WTC11 (cell line): ENCODE data around the gene ZMIZ2. TPM values are rescaled to one million over a fixed set of nuclear protein-coding genes. Genes with fewer than 3 reads are reported as not detected.

ENCODE experiments used
- ATAC-seq: fragments of 200-7000 bp; cut with Tn5 transposase; 2 replicates; pipeline ENCODE4 v1.10.0; 2021; ENCODE audit warnings: mild to moderate bottlenecking, moderate library complexity
- CTCF ChIA-PET: fragments of 300-600 bp; sonication (Branson Sonifier 250); formaldehyde crosslinking; loops from one replicate; lab custom pipeline; 2021; ENCODE audit warnings: antibody characterized with exemption; lab: Charles Lee
- POLR2A ChIA-PET: fragments of 350-600 bp; sonication (Branson Sonifier 250); formaldehyde crosslinking; loops from one replicate; lab custom pipeline; 2021; ENCODE audit warnings: antibody characterized with exemption; lab: Charles Lee
- DNase-seq: peaks from one replicate; pipeline ENCODE4 v3.0.0; 2021; ENCODE audit warnings: low spot score
- H3K27ac Mint-ChIP-seq: 2 replicates; pipeline ENCODE4 v1.8.0; 2021; ENCODE audit warnings: mixed read lengths
- H3K27me3 Mint-ChIP-seq: 2 replicates; pipeline ENCODE4 v1.8.0; 2021; ENCODE audit warnings: low read depth, mild to moderate bottlenecking, moderate library complexity, mixed read lengths
- H3K36me3 Mint-ChIP-seq: 2 replicates; pipeline ENCODE4 v1.8.0; 2021; ENCODE audit warnings: mixed read lengths
- H3K4me1 Mint-ChIP-seq: 2 replicates; pipeline ENCODE4 v1.8.0; 2022; ENCODE audit warnings: mixed read lengths
- H3K4me3 Mint-ChIP-seq: 2 replicates; pipeline ENCODE4 v1.8.0; 2021; ENCODE audit warnings: mild to moderate bottlenecking, moderate library complexity, mixed read lengths
- H3K9me3 Mint-ChIP-seq: 2 replicates; pipeline ENCODE4 v1.8.0; 2021; ENCODE audit warnings: mixed read lengths
- ARID4B ChIP-seq: sonication (generic); formaldehyde crosslinking; IDR thresholded peaks from 2 replicates; pipeline ENCODE4 v1.8.0; 2023; ENCODE audit warnings: missing genetic modification reagents, mild to moderate bottlenecking, borderline replicate concordance
- EMX1 ChIP-seq: fragments of 250-450 bp; sonication (Bioruptor Pico); IDR thresholded peaks from 2 replicates; pipeline ENCODE4 v1.8.0; 2021; ENCODE audit warnings: mild to moderate bottlenecking
- ESRRA ChIP-seq: sonication (generic); formaldehyde crosslinking; IDR thresholded peaks from 2 replicates; pipeline ENCODE4 v1.8.1; 2022; ENCODE audit warnings: mild to moderate bottlenecking, missing genetic modification reagents, borderline replicate concordance
- JAZF1 ChIP-seq: fragments of 250-450 bp; sonication (Bioruptor Pico); IDR thresholded peaks from 2 replicates; pipeline ENCODE4 v1.9.0; 2021; ENCODE audit warnings: moderate library complexity, mild to moderate bottlenecking, inconsistent platforms
- KAT7 ChIP-seq: sonication (generic); formaldehyde crosslinking; IDR thresholded peaks from 2 replicates; pipeline ENCODE4 v1.8.1; 2023; ENCODE audit warnings: missing genetic modification reagents, mild to moderate bottlenecking, borderline replicate concordance
- MYBL2 ChIP-seq: sonication (generic); formaldehyde crosslinking; IDR thresholded peaks from 2 replicates; pipeline ENCODE4 v1.8.1; 2023; ENCODE audit warnings: mild to moderate bottlenecking, moderate library complexity, missing genetic modification reagents
- NFATC4 ChIP-seq: fragments of 250-450 bp; sonication (Bioruptor Pico); IDR thresholded peaks from 2 replicates; pipeline ENCODE4 v1.9.0; 2021; ENCODE audit warnings: mild to moderate bottlenecking
- NFYB ChIP-seq: sonication (generic); formaldehyde crosslinking; conservative IDR thresholded peaks from 2 replicates; pipeline ENCODE4 v1.8.0; 2022; ENCODE audit warnings: low read depth, missing genetic modification reagents
- NR3C1 ChIP-seq: sonication (generic); formaldehyde crosslinking; conservative IDR thresholded peaks from 2 replicates; pipeline ENCODE4 v1.8.1; 2023; ENCODE audit warnings: low read depth, mild to moderate bottlenecking, missing genetic modification reagents
- OVOL2 ChIP-seq: fragments of 250-450 bp; sonication (Bioruptor Pico); IDR thresholded peaks from 2 replicates; pipeline ENCODE4 v1.9.0; 2021; ENCODE audit warnings: mild to moderate bottlenecking, borderline replicate concordance
- RELA ChIP-seq: sonication (generic); formaldehyde crosslinking; IDR thresholded peaks from 2 replicates; pipeline ENCODE4 v1.8.1; 2022; ENCODE audit warnings: missing genetic modification reagents, mild to moderate bottlenecking, borderline replicate concordance
- TCF7 ChIP-seq: sonication (generic); formaldehyde crosslinking; IDR thresholded peaks from 2 replicates; pipeline ENCODE4 v1.8.0; 2022; ENCODE audit warnings: mild to moderate bottlenecking, low read depth, missing genetic modification reagents, moderate library complexity
- TP53 ChIP-seq: sonication (generic); formaldehyde crosslinking; IDR thresholded peaks from 2 replicates; pipeline ENCODE4 v1.8.1; 2023; ENCODE audit warnings: mild to moderate bottlenecking, missing genetic modification reagents
- ZNF232 ChIP-seq: sonication (generic); formaldehyde crosslinking; IDR thresholded peaks from 2 replicates; pipeline ENCODE4 v1.8.0; 2022; ENCODE audit warnings: mild to moderate bottlenecking, missing genetic modification reagents
- total RNA-seq: library from RNA; stranded (reverse); gene quantifications from 3 replicates; pipeline ENCODE4 v1.2.3, GENCODE V29; 2021
- TF ChIP-seq, protein P1 (sequence below): sonication (generic); formaldehyde crosslinking; IDR thresholded peaks from 2 replicates; pipeline ENCODE4 v1.8.0; 2023; ENCODE audit warnings: missing genetic modification reagents
- TF ChIP-seq, protein P2 (sequence below): sonication (generic); formaldehyde crosslinking; IDR thresholded peaks from 2 replicates; pipeline ENCODE4 v1.8.1; 2023; ENCODE audit warnings: mild to moderate bottlenecking, moderate library complexity, missing genetic modification reagents
- TF ChIP-seq, protein P3 (sequence below): sonication (generic); formaldehyde crosslinking; conservative IDR thresholded peaks from 2 replicates; pipeline ENCODE4 v1.8.1; 2023; ENCODE audit warnings: mild to moderate bottlenecking, low read depth, missing genetic modification reagents, moderate library complexity
- TF ChIP-seq, protein P4 (sequence below): fragments of 250-450 bp; sonication (Bioruptor Pico); IDR thresholded peaks from 2 replicates; pipeline ENCODE4 v1.9.0; 2021; ENCODE audit warnings: mild to moderate bottlenecking

The ZMIZ2 gene
- total RNA-seq, 1 experiment from 2014 or later: 102 TPM

DNA sequence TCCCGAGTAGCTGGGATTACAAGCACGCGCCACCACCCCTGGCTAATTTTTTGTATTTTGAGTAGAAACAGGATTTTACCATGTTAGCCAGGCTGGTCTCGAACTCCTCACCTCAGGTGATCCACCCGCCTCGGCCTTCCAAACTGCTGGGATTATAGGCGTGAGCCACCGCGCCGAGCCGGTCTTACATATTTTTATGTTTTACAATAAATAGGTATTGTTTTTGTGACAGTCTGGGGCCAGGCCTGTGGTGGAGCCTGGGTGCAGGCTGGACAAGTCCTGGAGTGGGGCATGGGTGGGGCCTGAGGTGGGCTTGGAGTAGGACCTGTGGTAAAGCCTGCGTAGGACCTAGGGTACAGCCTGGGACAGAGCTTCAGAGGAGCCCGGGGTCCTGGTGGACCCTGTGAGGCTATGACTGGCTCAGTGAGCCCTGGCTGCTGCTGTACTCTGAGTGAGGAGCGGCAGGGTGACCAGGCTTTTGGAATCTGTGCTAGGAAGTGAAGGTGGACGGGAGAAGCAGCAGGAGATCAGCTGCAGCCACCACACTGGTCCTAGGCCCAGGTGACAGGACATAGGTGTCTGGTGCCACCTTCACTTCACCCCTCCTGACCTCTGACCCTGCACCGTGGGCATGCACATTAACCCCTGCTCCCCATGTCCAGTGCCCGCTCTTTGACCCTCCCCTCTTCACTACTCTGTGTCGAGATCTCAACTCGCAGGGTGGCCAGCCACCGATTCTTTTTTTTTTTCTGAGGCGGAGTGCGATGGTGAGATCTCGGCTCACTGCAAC, 9.6 kb upstream of the ZMIZ2 start:
- Mint-ChIP-seq H3K9me3 (0 out of 2 replicates have a peak, but pooled peaks cover 5% of the 10 kb centered on the region), H3K36me3 (no peaks in the 10 kb centered on the region), H3K27me3 (no peaks in the 10 kb centered on the region), H3K4me1 (no peaks in the 10 kb centered on the region), H3K4me3 (no peak overlapping the region), H3K27ac (no peak overlapping the region)
- DNase-seq: no peak
- CTCF ChIA-PET: interaction anchor here (0.6 to 0.8 kb wide), 2 partner anchors 9 to 391 kb away, joined by 3 read pairs; no protein-coding TSS in a partner anchor
- ATAC-seq: no peak
- POLR2A ChIA-PET: interaction anchor here (0.6 to 0.7 kb wide), 2 partner anchors 144 to 255 kb away, joined by 3 read pairs; no protein-coding TSS in a partner anchor
- TF ChIP-seq, protein P1, sequence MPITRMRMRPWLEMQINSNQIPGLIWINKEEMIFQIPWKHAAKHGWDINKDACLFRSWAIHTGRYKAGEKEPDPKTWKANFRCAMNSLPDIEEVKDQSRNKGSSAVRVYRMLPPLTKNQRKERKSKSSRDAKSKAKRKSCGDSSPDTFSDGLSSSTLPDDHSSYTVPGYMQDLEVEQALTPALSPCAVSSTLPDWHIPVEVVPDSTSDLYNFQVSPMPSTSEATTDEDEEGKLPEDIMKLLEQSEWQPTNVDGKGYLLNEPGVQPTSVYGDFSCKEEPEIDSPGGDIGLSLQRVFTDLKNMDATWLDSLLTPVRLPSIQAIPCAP (CRISPR knock-in tag): no peak
- TF ChIP-seq NFYB (no peak), NFATC4 (no peak)
- TF ChIP-seq, protein P2, sequence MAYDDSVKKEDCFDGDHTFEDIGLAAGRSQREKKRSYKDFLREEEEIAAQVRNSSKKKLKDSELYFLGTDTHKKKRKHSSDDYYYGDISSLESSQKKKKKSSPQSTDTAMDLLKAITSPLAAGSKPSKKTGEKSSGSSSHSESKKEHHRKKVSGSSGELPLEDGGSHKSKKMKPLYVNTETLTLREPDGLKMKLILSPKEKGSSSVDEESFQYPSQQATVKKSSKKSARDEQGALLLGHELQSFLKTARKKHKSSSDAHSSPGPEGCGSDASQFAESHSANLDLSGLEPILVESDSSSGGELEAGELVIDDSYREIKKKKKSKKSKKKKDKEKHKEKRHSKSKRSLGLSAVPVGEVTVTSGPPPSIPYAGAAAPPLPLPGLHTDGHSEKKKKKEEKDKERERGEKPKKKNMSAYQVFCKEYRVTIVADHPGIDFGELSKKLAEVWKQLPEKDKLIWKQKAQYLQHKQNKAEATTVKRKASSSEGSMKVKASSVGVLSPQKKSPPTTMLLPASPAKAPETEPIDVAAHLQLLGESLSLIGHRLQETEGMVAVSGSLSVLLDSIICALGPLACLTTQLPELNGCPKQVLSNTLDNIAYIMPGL: no peak

DNA sequence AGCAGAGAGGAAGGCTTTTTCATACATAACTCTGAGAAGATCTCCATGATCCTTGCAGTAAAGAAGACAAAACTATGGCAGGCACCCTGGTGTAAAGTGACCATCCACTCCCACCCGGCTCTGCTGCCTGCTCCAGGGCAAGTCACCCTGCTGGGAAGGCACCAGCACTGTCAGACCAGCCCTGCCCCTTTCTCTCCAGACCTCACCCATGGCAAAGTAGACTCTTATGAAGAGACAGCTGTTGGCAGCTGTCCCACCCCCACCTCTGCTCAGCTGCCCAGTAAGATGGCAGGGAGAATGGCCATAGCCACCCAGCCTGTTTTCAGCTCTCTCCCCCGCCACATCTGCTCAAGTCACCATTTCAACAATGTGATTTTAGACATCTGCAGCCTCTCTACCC, 8.6 kb upstream of the ZMIZ2 start:
- no peaks in the 10 kb centered on the region for H3K27me3 Mint-ChIP-seq
- H3K9me3 Mint-ChIP-seq: 0 out of 2 replicates have a peak, but pooled peaks cover 5% of the 10 kb centered on the region
- H3K4me3 Mint-ChIP-seq: no peak overlapping the region
- no peaks in the 10 kb centered on the region for H3K4me1 Mint-ChIP-seq
- TF ChIP-seq KAT7 (CRISPR knock-in tag) (no peak), MYBL2 (CRISPR knock-in tag) (no peak), TP53 (CRISPR knock-in tag) (no peak), NFATC4 (no peak), TCF7 (no peak), ESRRA (CRISPR knock-in tag) (no peak)
- no peaks in the 10 kb centered on the region for H3K36me3 Mint-ChIP-seq
- ChIA-PET CTCF (no interaction called here), POLR2A (interaction anchor here (0.6 kb wide), 1 partner anchor 53 kb away, joined by 3 read pairs; no protein-coding TSS in a partner anchor)
- DNase-seq (no peak), ATAC-seq (no peak)
- H3K27ac Mint-ChIP-seq: no peak overlapping the region

- CTCF ChIA-PET: no interaction called here
- no peaks in the 10 kb centered on the region; the same call in 1 of the 2 replicates for H3K27me3 Mint-ChIP-seq
- TF ChIP-seq EMX1 (CRISPR knock-in tag): no peak
- no peak for TF ChIP-seq ZNF232
- TF ChIP-seq RELA (CRISPR knock-in tag): no peak
- no peak for TF ChIP-seq NR3C1
- TF ChIP-seq ARID4B (CRISPR knock-in tag): no peak
- no peak for TF ChIP-seq JAZF1 (CRISPR knock-in tag)
- TF ChIP-seq, protein P3, sequence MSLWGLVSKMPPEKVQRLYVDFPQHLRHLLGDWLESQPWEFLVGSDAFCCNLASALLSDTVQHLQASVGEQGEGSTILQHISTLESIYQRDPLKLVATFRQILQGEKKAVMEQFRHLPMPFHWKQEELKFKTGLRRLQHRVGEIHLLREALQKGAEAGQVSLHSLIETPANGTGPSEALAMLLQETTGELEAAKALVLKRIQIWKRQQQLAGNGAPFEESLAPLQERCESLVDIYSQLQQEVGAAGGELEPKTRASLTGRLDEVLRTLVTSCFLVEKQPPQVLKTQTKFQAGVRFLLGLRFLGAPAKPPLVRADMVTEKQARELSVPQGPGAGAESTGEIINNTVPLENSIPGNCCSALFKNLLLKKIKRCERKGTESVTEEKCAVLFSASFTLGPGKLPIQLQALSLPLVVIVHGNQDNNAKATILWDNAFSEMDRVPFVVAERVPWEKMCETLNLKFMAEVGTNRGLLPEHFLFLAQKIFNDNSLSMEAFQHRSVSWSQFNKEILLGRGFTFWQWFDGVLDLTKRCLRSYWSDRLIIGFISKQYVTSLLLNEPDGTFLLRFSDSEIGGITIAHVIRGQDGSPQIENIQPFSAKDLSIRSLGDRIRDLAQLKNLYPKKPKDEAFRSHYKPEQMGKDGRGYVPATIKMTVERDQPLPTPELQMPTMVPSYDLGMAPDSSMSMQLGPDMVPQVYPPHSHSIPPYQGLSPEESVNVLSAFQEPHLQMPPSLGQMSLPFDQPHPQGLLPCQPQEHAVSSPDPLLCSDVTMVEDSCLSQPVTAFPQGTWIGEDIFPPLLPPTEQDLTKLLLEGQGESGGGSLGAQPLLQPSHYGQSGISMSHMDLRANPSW (CRISPR knock-in tag): no peak
- TF ChIP-seq, protein P4, sequence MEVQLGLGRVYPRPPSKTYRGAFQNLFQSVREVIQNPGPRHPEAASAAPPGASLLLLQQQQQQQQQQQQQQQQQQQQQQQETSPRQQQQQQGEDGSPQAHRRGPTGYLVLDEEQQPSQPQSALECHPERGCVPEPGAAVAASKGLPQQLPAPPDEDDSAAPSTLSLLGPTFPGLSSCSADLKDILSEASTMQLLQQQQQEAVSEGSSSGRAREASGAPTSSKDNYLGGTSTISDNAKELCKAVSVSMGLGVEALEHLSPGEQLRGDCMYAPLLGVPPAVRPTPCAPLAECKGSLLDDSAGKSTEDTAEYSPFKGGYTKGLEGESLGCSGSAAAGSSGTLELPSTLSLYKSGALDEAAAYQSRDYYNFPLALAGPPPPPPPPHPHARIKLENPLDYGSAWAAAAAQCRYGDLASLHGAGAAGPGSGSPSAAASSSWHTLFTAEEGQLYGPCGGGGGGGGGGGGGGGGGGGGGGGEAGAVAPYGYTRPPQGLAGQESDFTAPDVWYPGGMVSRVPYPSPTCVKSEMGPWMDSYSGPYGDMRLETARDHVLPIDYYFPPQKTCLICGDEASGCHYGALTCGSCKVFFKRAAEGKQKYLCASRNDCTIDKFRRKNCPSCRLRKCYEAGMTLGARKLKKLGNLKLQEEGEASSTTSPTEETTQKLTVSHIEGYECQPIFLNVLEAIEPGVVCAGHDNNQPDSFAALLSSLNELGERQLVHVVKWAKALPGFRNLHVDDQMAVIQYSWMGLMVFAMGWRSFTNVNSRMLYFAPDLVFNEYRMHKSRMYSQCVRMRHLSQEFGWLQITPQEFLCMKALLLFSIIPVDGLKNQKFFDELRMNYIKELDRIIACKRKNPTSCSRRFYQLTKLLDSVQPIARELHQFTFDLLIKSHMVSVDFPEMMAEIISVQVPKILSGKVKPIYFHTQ (CRISPR knock-in tag): no peak
- no peak for TF ChIP-seq OVOL2 (CRISPR knock-in tag)
Observed at GRCh38 chr7:44743750-44744149, 4.9 kb upstream of the ZMIZ2 start.

More at GRCh38 chr7:44743750-44744149, 4.9 kb upstream of the ZMIZ2 start:
- ATAC-seq: no peak
- POLR2A ChIA-PET: no interaction called here
- Mint-ChIP-seq H3K4me3 (no peak overlapping the region), H3K27ac (no peak overlapping the region), H3K4me1 (peaks cover 5% of the 10 kb centered on the region), H3K36me3 (no peaks in the 10 kb centered on the region), H3K9me3 (no peaks in the 10 kb centered on the region)
- no peak for DNase-seq
